Neural cell (in vitro differentiated cells): Measurements from ENCODE around the gene CLIC3.

Source experiments
- EZH2 ChIP-seq: fragments of 200-600, 300-800 bp; shearing (Covaris generic), sonication (generic); IDR thresholded peaks from 2 replicates; pipeline ENCODE4 v1.6.1; 2014; ENCODE audit warnings: antibody characterized with exemption, low read length, borderline replicate concordance, mild to moderate bottlenecking; ENCODE audit not compliant: insufficient read depth, poor library complexity, severe bottlenecking
- RAD21 ChIP-seq: fragments of 450-650 bp; conservative IDR thresholded peaks from 2 replicates; pipeline ENCODE4 v1.6.1; 2014; ENCODE audit warnings: antibody characterized with exemption, mild to moderate bottlenecking, moderate library complexity
- TF ChIP-seq, protein P1 (sequence below): fragments of 450-650 bp; IDR thresholded peaks from 2 replicates; pipeline ENCODE4 v1.5.1; 2014; ENCODE audit warnings: antibody characterized with exemption, mild to moderate bottlenecking, moderate library complexity; ENCODE audit not compliant: poor library complexity, severe bottlenecking

DNA sequence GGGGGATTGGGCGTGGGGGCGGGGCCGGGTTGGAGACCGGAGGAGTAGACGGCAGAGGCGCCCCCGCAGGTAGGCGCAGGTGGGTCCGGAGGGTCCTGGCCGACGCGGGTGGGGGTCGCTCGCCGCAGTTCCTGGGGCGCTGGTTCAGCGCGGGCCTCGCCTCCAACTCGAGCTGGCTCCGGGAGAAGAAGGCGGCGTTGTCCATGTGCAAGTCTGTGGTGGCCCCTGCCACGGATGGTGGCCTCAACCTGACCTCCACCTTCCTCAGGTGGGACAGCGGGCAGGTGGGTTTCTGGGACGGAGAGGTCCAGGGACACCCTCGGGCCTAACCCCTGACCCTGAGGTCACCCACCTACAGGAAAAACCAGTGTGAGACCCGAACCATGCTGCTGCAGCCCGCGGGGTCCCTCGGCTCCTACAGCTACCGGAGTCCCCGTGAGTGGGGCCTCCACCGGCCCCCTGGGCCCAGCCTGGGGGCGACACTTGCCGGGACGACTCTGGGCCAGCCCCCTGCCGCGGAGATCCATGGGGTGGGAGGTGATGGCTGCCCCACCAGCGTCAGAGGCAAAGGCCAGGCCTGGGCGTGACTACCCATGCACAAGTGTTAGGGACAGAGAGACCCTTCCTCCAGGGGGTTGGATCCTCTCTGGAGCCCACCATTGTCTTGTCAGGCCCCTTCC is 17.4 kb downstream of the CLIC3 start:
- TF ChIP-seq, protein P1, sequence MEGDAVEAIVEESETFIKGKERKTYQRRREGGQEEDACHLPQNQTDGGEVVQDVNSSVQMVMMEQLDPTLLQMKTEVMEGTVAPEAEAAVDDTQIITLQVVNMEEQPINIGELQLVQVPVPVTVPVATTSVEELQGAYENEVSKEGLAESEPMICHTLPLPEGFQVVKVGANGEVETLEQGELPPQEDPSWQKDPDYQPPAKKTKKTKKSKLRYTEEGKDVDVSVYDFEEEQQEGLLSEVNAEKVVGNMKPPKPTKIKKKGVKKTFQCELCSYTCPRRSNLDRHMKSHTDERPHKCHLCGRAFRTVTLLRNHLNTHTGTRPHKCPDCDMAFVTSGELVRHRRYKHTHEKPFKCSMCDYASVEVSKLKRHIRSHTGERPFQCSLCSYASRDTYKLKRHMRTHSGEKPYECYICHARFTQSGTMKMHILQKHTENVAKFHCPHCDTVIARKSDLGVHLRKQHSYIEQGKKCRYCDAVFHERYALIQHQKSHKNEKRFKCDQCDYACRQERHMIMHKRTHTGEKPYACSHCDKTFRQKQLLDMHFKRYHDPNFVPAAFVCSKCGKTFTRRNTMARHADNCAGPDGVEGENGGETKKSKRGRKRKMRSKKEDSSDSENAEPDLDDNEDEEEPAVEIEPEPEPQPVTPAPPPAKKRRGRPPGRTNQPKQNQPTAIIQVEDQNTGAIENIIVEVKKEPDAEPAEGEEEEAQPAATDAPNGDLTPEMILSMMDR: no peak
- TF ChIP-seq EZH2: no peak
- no peak for TF ChIP-seq RAD21
